ENCODE measurements around the gene MOCS2.

MOCS2 gene

DNA sequence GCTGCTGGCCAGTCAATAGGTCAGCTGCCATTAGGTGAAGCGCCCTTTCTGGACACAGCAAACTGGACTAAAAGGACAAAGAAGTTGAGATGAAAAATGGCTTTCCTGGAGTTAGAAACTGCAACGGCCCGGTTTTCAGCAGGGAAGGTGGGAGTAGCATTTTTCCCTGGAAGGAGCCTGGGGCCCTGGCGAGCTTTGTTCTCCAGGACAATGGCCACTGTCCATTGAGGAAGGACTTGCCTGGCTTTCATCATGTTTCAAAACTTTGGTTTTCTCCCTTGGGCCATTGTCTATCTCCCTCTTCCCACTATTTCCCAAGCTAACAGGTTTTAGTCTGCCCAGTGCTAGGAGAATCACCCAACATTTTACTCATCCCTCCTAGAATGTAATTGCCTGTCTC is 56.2 kb downstream of the MOCS2 start:
- Histone ChIP-seq H3K79me2 (ENCODE audit: insufficient read depth, low read length) (no peaks in the 10 kb centered on the region), H3K9me3 (ENCODE audit: insufficient read depth, low read length) (no peaks in the 10 kb centered on the region), H3K4me3 (ENCODE audit: insufficient read depth, low read length, poor library complexity, severe bottlenecking) (no peak overlapping the region), H3K4me2 (ENCODE audit: low read depth, low read length, poor library complexity, severe bottlenecking) (no peak overlapping the region), H2AFZ (ENCODE audit: low read depth, low read length, severe bottlenecking) (no peak overlapping the region), H3K27ac (ENCODE audit: low read depth, low read length) (no peak overlapping the region), H3F3A (ENCODE audit: insufficient read depth) (no peaks in the 10 kb centered on the region), H4K20me1 (ENCODE audit: low read depth, low read length) (no peaks in the 10 kb centered on the region), H3K9me2 (replicated peaks; ENCODE audit: insufficient read depth, low read length) (no peaks in the 10 kb centered on the region), H3K36me3 (ENCODE audit: low read length) (no peaks in the 10 kb centered on the region), H3K9ac (ENCODE audit: low read length) (no peak overlapping the region), H3K27me3 (ENCODE audit: low read length) (no peaks in the 10 kb centered on the region)
- TF ChIP-seq CTCF (IDR thresholded peaks at IDR 0.05; ENCODE audit: insufficient read depth, low read length, poor library complexity, severe bottlenecking) (no peak), EZH2phosphoT487 (conservative IDR thresholded peaks at IDR 0.05; ENCODE audit: low read length) (no peak)

DNA sequence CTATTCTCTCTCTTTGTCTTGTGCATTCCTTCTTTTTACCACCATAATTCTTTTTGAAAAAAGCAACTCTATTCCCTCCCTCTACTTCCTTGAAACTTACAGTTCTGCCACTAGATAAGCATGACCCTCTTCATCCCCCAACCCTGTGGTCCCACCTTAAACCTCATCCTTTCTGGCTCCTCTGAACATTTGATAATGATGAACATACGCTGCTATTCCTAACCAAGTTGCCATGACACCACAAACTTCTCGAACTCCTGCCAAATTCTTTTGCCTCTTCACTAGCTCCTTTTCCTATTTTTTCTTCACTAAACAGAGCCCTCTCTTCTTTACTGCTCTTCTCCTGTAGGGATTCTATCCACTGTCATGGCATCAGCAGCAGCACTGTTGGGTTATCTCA is 57.1 kb downstream of the MOCS2 start:
- Histone ChIP-seq H3K9me3 (ENCODE audit: insufficient read depth, low read length) (no peaks in the 10 kb centered on the region), H3K9ac (ENCODE audit: low read length) (no peak overlapping the region), H3K27me3 (ENCODE audit: low read length) (no peaks in the 10 kb centered on the region), H3K4me3 (ENCODE audit: insufficient read depth, low read length, poor library complexity, severe bottlenecking) (no peak overlapping the region), H2AFZ (ENCODE audit: low read depth, low read length, severe bottlenecking) (no peak overlapping the region), H3K36me3 (ENCODE audit: low read length) (no peaks in the 10 kb centered on the region), H3K9me2 (replicated peaks; ENCODE audit: insufficient read depth, low read length) (no peaks in the 10 kb centered on the region), H3F3A (ENCODE audit: insufficient read depth) (no peaks in the 10 kb centered on the region), H3K4me2 (ENCODE audit: low read depth, low read length, poor library complexity, severe bottlenecking) (no peak overlapping the region), H4K20me1 (ENCODE audit: low read depth, low read length) (no peaks in the 10 kb centered on the region), H3K27ac (ENCODE audit: low read depth, low read length) (no peak overlapping the region), H3K79me2 (ENCODE audit: insufficient read depth, low read length) (no peaks in the 10 kb centered on the region)
- TF ChIP-seq CTCF (IDR thresholded peaks at IDR 0.05; ENCODE audit: insufficient read depth, low read length, poor library complexity, severe bottlenecking) (no peak), EZH2phosphoT487 (conservative IDR thresholded peaks at IDR 0.05; ENCODE audit: low read length) (no peak)

GRCh38 chr5:53048248-53048647 is 61.3 kb downstream of the MOCS2 start:
- Histone ChIP-seq H3K79me2 (ENCODE audit: insufficient read depth, low read length) (no peaks in the 10 kb centered on the region), H3K9me3 (ENCODE audit: insufficient read depth, low read length) (no peaks in the 10 kb centered on the region), H3F3A (ENCODE audit: insufficient read depth) (no peaks in the 10 kb centered on the region), H2AFZ (ENCODE audit: low read depth, low read length, severe bottlenecking) (no peak overlapping the region), H3K4me3 (ENCODE audit: insufficient read depth, low read length, poor library complexity, severe bottlenecking) (no peak overlapping the region), H3K4me2 (ENCODE audit: low read depth, low read length, poor library complexity, severe bottlenecking) (no peak overlapping the region), H3K9ac (ENCODE audit: low read length) (no peak overlapping the region), H4K20me1 (ENCODE audit: low read depth, low read length) (no peaks in the 10 kb centered on the region), H3K27ac (ENCODE audit: low read depth, low read length) (no peak overlapping the region), H3K27me3 (ENCODE audit: low read length) (no peaks in the 10 kb centered on the region), H3K9me2 (replicated peaks; ENCODE audit: insufficient read depth, low read length) (no peaks in the 10 kb centered on the region), H3K36me3 (ENCODE audit: low read length) (no peaks in the 10 kb centered on the region)
- no peak for TF ChIP-seq CTCF (IDR thresholded peaks at IDR 0.05; ENCODE audit: insufficient read depth, low read length, poor library complexity, severe bottlenecking)
- TF ChIP-seq EZH2phosphoT487 (conservative IDR thresholded peaks at IDR 0.05; ENCODE audit: low read length): no peak
